GM23338 (cell line): ENCODE measurements around the gene DPP10. TPM values are rescaled to one million over a fixed set of nuclear protein-coding genes. Genes with fewer than 3 reads are reported as not detected.

Source experiments
- JUNB ChIP-seq: IDR thresholded peaks from one replicate; pipeline ENCODE4 v1.6.1; 2016; ENCODE audit warnings: antibody characterized with exemption; ENCODE audit not compliant: unreplicated experiment
- NANOG ChIP-seq: IDR thresholded peaks from 2 replicates; pipeline ENCODE4 v1.6.1; 2016; ENCODE audit warnings: antibody characterized with exemption, borderline replicate concordance
- POLR2AphosphoS5 ChIP-seq: IDR thresholded peaks from 2 replicates; pipeline ENCODE4 v1.6.1; 2016; ENCODE audit warnings: antibody characterized with exemption, low read depth
- REST ChIP-seq: IDR thresholded peaks from one replicate; pipeline ENCODE4 v1.6.1; 2018; ENCODE audit warnings: antibody characterized with exemption; ENCODE audit not compliant: unreplicated experiment
- ZNF114 ChIP-seq: fragments of 250-450 bp; sonication (Bioruptor Pico); IDR thresholded peaks from 2 replicates; pipeline ENCODE4 v1.5.0; 2020; ENCODE audit warnings: mild to moderate bottlenecking, moderate library complexity
- ZNF462 ChIP-seq: fragments of 250-450 bp; sonication (Bioruptor Pico); IDR thresholded peaks from 2 replicates; pipeline ENCODE4 v1.5.0; 2020; ENCODE audit warnings: mild to moderate bottlenecking, moderate library complexity
- polyA plus RNA-seq: library from polyadenylated mRNA; unstranded; fragments of >200 nt; fragmentation: Nextera tagmentation; extraction: Ambion mirVana; gene quantifications from 2 replicates; pipeline ENCODE4 v1.2.1, GENCODE V29; 2016
- total RNA-seq: library from RNA; depleted of rRNA; stranded (reverse); fragments of >200 nt; shearing (Covaris generic); gene quantifications from 2 replicates; pipeline ENCODE4 v1.2.3, GENCODE V29; 2014

Gene DPP10
- total and polyA plus RNA-seq, 2 experiments from 2014 or later, result 3.6 to 14.8 TPM

- no peak for TF ChIP-seq REST
- TF ChIP-seq POLR2AphosphoS5, result no peak
- TF ChIP-seq ZNF114 (CRISPR knock-in tag), result no peak
- no peak for TF ChIP-seq JUNB
- no peak for TF ChIP-seq ZNF462
- no peak for TF ChIP-seq NANOG
Observed at GRCh38 chr2:115389898-115390565, 947.6 kb downstream of the DPP10 start (continued).
